ENCODE data around the gene AMBRA1. TPM values are rescaled to one million over a fixed set of nuclear protein-coding genes. Genes with fewer than 3 reads are reported as not detected.
"Not testable (repeated sequence)": the region's sequence is repeated elsewhere in the genome, so short reads cannot be mapped to it uniquely, and the experiment has no call there.

AMBRA1 gene
- total RNA-seq, 3 donors from 2014 or later (not counting 1 experiment from before 2014, with no cell fraction given), result 41.3 to 52.7 (median 46.2) TPM

GRCh38 chr11:46520971-46521745, 72.7 kb downstream of the AMBRA1 start:
- no peaks in the 10 kb centered on the region for H3K9me3 ChIP-seq (ENCODE audit: control insufficient read depth, insufficient read depth, low read length)
- H3K36me3 Mint-ChIP-seq, result no peaks in the 10 kb centered on the region
- H3K27me3 ChIP-seq (ENCODE audit: control insufficient read depth, insufficient read depth, low read length), result no peaks in the 10 kb centered on the region
- H3K27ac Mint-ChIP-seq, result no peak overlapping the region
- intact Hi-C loops (cut with micrococcal nuclease), result no loop called here
- 95% methylated on average over 8 of the region's 8 CpGs for WGBS (ENCODE audit: insufficient coverage)
- no peak overlapping the region for H3K27ac ChIP-seq (ENCODE audit: low read length)
- H3K4me1 ChIP-seq (ENCODE audit: control insufficient read depth, insufficient read depth, low read length), result no peaks in the 10 kb centered on the region
- no peaks in the 10 kb centered on the region for H3K27me3 Mint-ChIP-seq (ENCODE audit: low read depth in 2 of 2)
- ATAC-seq, result no peak
- no peaks in the 10 kb centered on the region for H3K9me3 Mint-ChIP-seq
- no peak overlapping the region for H3K4me3 Mint-ChIP-seq
- no peak for DNase-seq
- no peak for TF ChIP-seq CTCF (IDR thresholded peaks at IDR 0.05)
- no peak overlapping the region for H3K4me3 ChIP-seq (ENCODE audit: low read length)
- no peaks in the 10 kb centered on the region for H3K36me3 ChIP-seq (ENCODE audit: control insufficient read depth, insufficient read depth, low read length)
- H3K4me1 Mint-ChIP-seq, result peaks cover 27 to 29% of the 10 kb centered on the region in 2 donors

- no peaks in the 10 kb centered on the region for H3K36me3 Mint-ChIP-seq
- no peaks in the 10 kb centered on the region for H3K27me3 Mint-ChIP-seq (ENCODE audit: low read depth in 2 of 2)
- no peaks in the 10 kb centered on the region for H3K36me3 ChIP-seq (ENCODE audit: control insufficient read depth, insufficient read depth, low read length)
- peaks cover 37 to 38% of the 10 kb centered on the region in 2 donors for H3K4me1 Mint-ChIP-seq
- intact Hi-C loops (cut with micrococcal nuclease), result no loop called here
- 78% methylated on average over 3 of the region's 3 CpGs for WGBS (ENCODE audit: insufficient coverage)
- no peaks in the 10 kb centered on the region for H3K9me3 ChIP-seq (ENCODE audit: control insufficient read depth, insufficient read depth, low read length)
- no peak overlapping the region for H3K27ac Mint-ChIP-seq
- no peak overlapping the region for H3K4me3 ChIP-seq (ENCODE audit: low read length)
- no peak for ATAC-seq
- no peaks in the 10 kb centered on the region for H3K27me3 ChIP-seq (ENCODE audit: control insufficient read depth, insufficient read depth, low read length)
- H3K27ac ChIP-seq (ENCODE audit: low read length), result no peak overlapping the region
- H3K4me3 Mint-ChIP-seq, result no peak overlapping the region
- no peak for TF ChIP-seq CTCF (IDR thresholded peaks at IDR 0.05)
- no peaks in the 10 kb centered on the region for H3K9me3 Mint-ChIP-seq
- DNase-seq, result no peak
- no peaks in the 10 kb centered on the region for H3K4me1 ChIP-seq (ENCODE audit: control insufficient read depth, insufficient read depth, low read length)
These were observed 74.5 kb downstream of the AMBRA1 start for GRCh38 chr11:46519351-46519750.

GRCh38 chr11:46518928-46519327, 74.9 kb downstream of the AMBRA1 start:
- H3K9me3 Mint-ChIP-seq; H3K27me3 ChIP-seq (ENCODE audit: control insufficient read depth, insufficient read depth, low read length); H3K9me3 ChIP-seq (ENCODE audit: control insufficient read depth, insufficient read depth, low read length); H3K4me1 ChIP-seq (ENCODE audit: control insufficient read depth, insufficient read depth, low read length); H3K27ac ChIP-seq (ENCODE audit: low read length); H3K36me3 ChIP-seq (ENCODE audit: control insufficient read depth, insufficient read depth, low read length); DNase-seq; H3K4me3 Mint-ChIP-seq; H3K36me3 Mint-ChIP-seq; H3K27me3 Mint-ChIP-seq (ENCODE audit: low read depth in 2 of 2); intact Hi-C loops (cut with micrococcal nuclease); H3K4me3 ChIP-seq (ENCODE audit: low read length); H3K27ac Mint-ChIP-seq; ATAC-seq: not testable (repeated sequence)
- H3K4me1 Mint-ChIP-seq, result peaks cover 42% of the 10 kb centered on the region in 2 donors
- WGBS (ENCODE audit: insufficient coverage), result 84% methylated on average over 6 of the region's 7 CpGs

- Mint-ChIP-seq H3K27me3 (ENCODE audit: low read depth in 2 of 2) (no peaks in the 10 kb centered on the region), H3K4me1 (peaks cover 16 to 31% of the 10 kb centered on the region in 2 donors), H3K27ac (peak overlapping the region; percentile 80 to 81), H3K4me3 (peak overlapping the region; percentile 3), H3K36me3 (no peaks in the 10 kb centered on the region), H3K9me3 (no peaks in the 10 kb centered on the region)
- peaks cover 4% of the 10 kb centered on the region for H3K36me3 ChIP-seq (ENCODE audit: control insufficient read depth, insufficient read depth, low read length)
- 95% methylated on average over 1 of the region's 1 CpG for WGBS (ENCODE audit: insufficient coverage)
- H3K9me3 ChIP-seq (ENCODE audit: control insufficient read depth, insufficient read depth, low read length), result no peaks in the 10 kb centered on the region
- no peaks in the 10 kb centered on the region for H3K27me3 ChIP-seq (ENCODE audit: control insufficient read depth, insufficient read depth, low read length)
- intact Hi-C loops (cut with micrococcal nuclease), result no loop called here
- no peak overlapping the region for H3K4me3 ChIP-seq (ENCODE audit: low read length)
- no peaks in the 10 kb centered on the region for H3K4me1 ChIP-seq (ENCODE audit: control insufficient read depth, insufficient read depth, low read length)
- H3K27ac ChIP-seq (ENCODE audit: low read length), result no peak overlapping the region
- no peak for TF ChIP-seq CTCF (IDR thresholded peaks at IDR 0.05)
- DNase-seq, result no peak
- ATAC-seq, result peak; percentile 53 to 77 (median 62)
These were observed 79.5 kb downstream of the AMBRA1 start for GRCh38 chr11:46514370-46514769.

All from natural killer cell (primary cell).